Measurements from ENCODE around the gene ALDH3B2.

ALDH3B2 gene

GRCh38 chr11:67652965-67653845, 21.2 kb downstream of the ALDH3B2 start:
- no peak for TF ChIP-seq GABPA (IDR thresholded peaks at IDR 0.05; ENCODE audit: low read depth)
- no peak for TF ChIP-seq SPI1 (IDR thresholded peaks at IDR 0.05; ENCODE audit: borderline replicate concordance, low read depth)
- TF ChIP-seq REST (IDR thresholded peaks at IDR 0.05; ENCODE audit: insufficient replicate concordance, low read depth): no peak
- TF ChIP-seq CTCF (IDR thresholded peaks at IDR 0.05; ENCODE audit: insufficient read depth, low read length): no peak
- no peak for TF ChIP-seq POLR2AphosphoS5 (IDR thresholded peaks at IDR 0.05; ENCODE audit: low read depth)
- no peak overlapping the region for H3K27ac ChIP-seq (replicated peaks)
- no peak for DNase-seq (ENCODE audit: low read depth in 1 of 2, low spot score in 1 of 2)
- H3K27me3 ChIP-seq (ENCODE audit: insufficient read depth, poor library complexity, severe bottlenecking): no peaks in the 10 kb centered on the region
- H3K4me3 ChIP-seq (replicated peaks; ENCODE audit: insufficient read depth, low read length): no peak overlapping the region

GRCh38 chr11:67651976-67652781, 22.2 kb downstream of the ALDH3B2 start:
- no peak for DNase-seq (ENCODE audit: low read depth in 1 of 2, low spot score in 1 of 2)
- TF ChIP-seq REST (IDR thresholded peaks at IDR 0.05; ENCODE audit: insufficient replicate concordance, low read depth): no peak

GRCh38 chr11:67649634-67650510, 24.6 kb downstream of the ALDH3B2 start:
- DNase-seq (ENCODE audit: low read depth in 1 of 2, low spot score in 1 of 2): no peak
- Histone ChIP-seq H3K27ac (replicated peaks) (no peak overlapping the region), H3K4me3 (replicated peaks; ENCODE audit: insufficient read depth, low read length) (no peak overlapping the region), H3K27me3 (ENCODE audit: insufficient read depth, poor library complexity, severe bottlenecking) (no peaks in the 10 kb centered on the region)
- TF ChIP-seq REST (IDR thresholded peaks at IDR 0.05; ENCODE audit: insufficient replicate concordance, low read depth) (no peak), SPI1 (IDR thresholded peaks at IDR 0.05; ENCODE audit: borderline replicate concordance, low read depth) (no peak), POLR2AphosphoS5 (IDR thresholded peaks at IDR 0.05; ENCODE audit: low read depth) (no peak; the same call in 1 of the 2 replicates)

More at GRCh38 chr11:67651976-67652781, 22.2 kb downstream of the ALDH3B2 start:
- Histone ChIP-seq H3K27ac (replicated peaks) (no peak overlapping the region), H3K4me3 (replicated peaks; ENCODE audit: insufficient read depth, low read length) (no peak overlapping the region), H3K27me3 (ENCODE audit: insufficient read depth, poor library complexity, severe bottlenecking) (no peaks in the 10 kb centered on the region)
